Dendritic cell treated with granulocyte-macrophage colony-stimulating factor and Interleukin-4, amounts not matched to agents 40 ng/mL and 50 ng/mL, for 4 days (primary cell): ENCODE results near the gene AMIGO2.

Source experiments
- H3K27ac Mint-ChIP-seq: one replicate; pipeline ENCODE4 v1.8.0; 2022; ENCODE audit warnings: mild to moderate bottlenecking, mixed read lengths
- H3K27me3 Mint-ChIP-seq: one replicate; pipeline ENCODE4 v1.8.0; 2022; ENCODE audit warnings: mild to moderate bottlenecking, mixed read lengths
- H3K36me3 Mint-ChIP-seq: one replicate; pipeline ENCODE4 v1.8.0; 2022; ENCODE audit warnings: low read depth, mixed read lengths
- H3K4me1 Mint-ChIP-seq: one replicate; pipeline ENCODE4 v1.8.0; 2022; ENCODE audit warnings: low read depth, mixed read lengths
- H3K4me3 Mint-ChIP-seq: one replicate; pipeline ENCODE4 v1.8.0; 2022; ENCODE audit warnings: mild to moderate bottlenecking, moderate library complexity, mixed read lengths
- H3K9me3 Mint-ChIP-seq: one replicate; pipeline ENCODE4 v1.8.0; 2022; ENCODE audit warnings: mixed read lengths
- intact Hi-C: fragments of 100-400 bp; cut with micrococcal nuclease; formaldehyde crosslinking; loops from one replicate; pipeline ENCODE4 v1.15.0; 2022

The AMIGO2 gene

GRCh38 chr12:47107926-47108325 lies 28.2 kb upstream of the AMIGO2 start:
- H3K4me3 Mint-ChIP-seq = no peak overlapping the region
- H3K9me3 Mint-ChIP-seq = no peaks in the 10 kb centered on the region
- no peaks in the 10 kb centered on the region for H3K36me3 Mint-ChIP-seq
- no peaks in the 10 kb centered on the region for H3K27me3 Mint-ChIP-seq
- no peaks in the 10 kb centered on the region for H3K4me1 Mint-ChIP-seq
- intact Hi-C loops = no loop called here
- H3K27ac Mint-ChIP-seq = no peak overlapping the region

GRCh38 chr12:47107446-47107845 lies 27.7 kb upstream of the AMIGO2 start:
- no peaks in the 10 kb centered on the region for H3K27me3 Mint-ChIP-seq
- no peaks in the 10 kb centered on the region for H3K36me3 Mint-ChIP-seq
- no peaks in the 10 kb centered on the region for H3K4me1 Mint-ChIP-seq
- intact Hi-C loops = no loop called here
- H3K27ac Mint-ChIP-seq = no peak overlapping the region
- H3K4me3 Mint-ChIP-seq = no peak overlapping the region
- no peaks in the 10 kb centered on the region for H3K9me3 Mint-ChIP-seq

DNA sequence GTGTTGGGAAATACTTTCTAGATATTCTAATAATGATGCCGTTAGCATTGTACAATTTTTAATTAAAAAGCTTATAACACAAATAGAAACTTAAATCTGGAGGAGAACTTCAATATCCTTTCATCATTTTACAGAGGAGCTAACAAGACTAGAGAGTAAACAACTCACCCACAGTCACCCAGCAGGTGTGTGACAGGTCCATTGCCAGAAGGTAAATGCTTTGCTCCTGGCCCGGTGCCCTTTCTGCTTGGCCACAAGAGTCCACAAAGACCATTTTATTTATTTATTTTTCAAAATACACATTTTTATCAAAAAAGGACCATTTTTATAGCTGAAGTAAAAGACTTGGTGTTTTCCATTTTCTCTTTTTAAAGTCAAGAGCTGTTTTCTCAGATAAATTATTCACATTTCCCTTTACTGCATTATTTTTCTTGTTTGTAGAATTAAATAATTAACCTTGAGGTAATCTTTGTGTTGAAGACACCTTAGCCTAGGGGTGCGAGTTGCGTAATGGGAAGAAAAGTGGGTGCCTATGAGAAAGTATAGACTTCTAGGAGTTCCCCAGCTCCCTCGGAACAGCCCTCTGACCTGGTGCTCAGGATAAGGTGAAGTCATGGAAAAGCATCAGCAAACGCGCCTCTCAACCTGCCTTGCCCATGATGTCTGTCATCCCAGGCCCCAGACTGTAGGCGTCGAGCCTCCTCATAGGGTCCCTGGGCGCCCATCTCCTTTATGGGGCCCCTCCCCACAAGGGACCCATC lies 26.3 kb upstream of the AMIGO2 start:
- H3K36me3 Mint-ChIP-seq = no peaks in the 10 kb centered on the region
- no peak overlapping the region for H3K4me3 Mint-ChIP-seq

DNA sequence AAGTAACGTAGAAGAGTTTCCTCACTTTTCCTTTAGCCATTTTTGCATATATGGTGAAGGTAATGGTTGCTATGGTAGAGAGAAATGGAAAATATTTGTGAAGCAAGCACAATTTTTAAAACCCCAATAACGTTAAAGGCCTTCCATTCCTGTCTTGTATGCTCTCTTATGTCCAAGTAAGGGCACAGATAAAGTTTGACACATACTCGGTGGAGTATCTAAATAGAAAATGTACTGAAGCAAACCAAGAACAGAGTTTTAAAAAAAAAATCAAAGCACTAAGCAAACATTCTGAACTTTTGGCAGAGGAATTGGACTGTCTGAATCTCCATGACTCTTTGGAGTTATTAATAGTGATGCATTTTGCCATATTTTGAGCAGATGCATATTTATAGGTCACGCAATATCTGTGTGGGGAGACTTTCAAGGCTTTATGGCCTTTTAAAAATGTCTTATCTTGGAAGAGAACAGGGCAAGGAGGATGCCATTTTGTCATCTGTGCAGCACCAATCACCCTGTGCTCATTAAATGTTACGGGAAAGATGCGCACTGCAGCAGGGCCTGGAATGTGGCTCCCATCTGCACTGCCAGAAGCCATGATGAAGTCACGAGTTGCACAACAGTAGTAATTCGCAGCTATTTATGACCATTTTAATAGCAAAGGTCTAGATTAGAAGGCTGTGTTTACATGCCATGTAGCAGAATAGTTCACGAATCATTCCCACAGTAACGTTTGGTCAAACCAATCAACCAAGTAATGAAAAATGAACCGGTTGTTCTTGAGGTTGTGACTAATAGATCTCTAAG lies 23.3 kb upstream of the AMIGO2 start:
- intact Hi-C loops = no loop called here

More for the DNA sequence above, 26.3 kb upstream of the AMIGO2 start:
- Mint-ChIP-seq H3K4me1 (no peaks in the 10 kb centered on the region), H3K9me3 (no peaks in the 10 kb centered on the region), H3K27me3 (no peaks in the 10 kb centered on the region), H3K27ac (no peak overlapping the region)
- intact Hi-C loops = no loop called here

DNA sequence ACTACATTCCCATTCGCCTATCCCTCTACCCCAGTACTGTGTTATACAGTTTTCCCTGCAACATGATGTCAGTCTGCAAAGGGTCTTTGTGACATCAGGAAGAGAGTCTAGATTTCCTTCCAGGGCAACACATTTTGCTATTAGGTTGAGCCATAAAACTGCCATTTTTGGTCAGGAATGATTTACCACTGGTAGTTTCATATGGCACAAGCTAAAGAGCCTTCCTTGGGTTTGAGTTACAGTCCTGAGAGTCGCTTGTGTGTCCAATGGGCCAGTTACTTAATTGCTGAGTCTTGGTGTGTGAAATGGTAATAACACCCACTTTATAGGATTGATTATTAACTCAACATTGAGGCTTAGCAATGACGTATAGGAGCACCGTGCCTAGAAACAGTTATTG lies 22.6 kb upstream of the AMIGO2 start:
- no peaks in the 10 kb centered on the region for H3K36me3 Mint-ChIP-seq
- H3K4me1 Mint-ChIP-seq = no peaks in the 10 kb centered on the region
- H3K4me3 Mint-ChIP-seq = no peak overlapping the region
- H3K27ac Mint-ChIP-seq = no peak overlapping the region
- intact Hi-C loops = no loop called here
- no peaks in the 10 kb centered on the region for H3K9me3 Mint-ChIP-seq
- H3K27me3 Mint-ChIP-seq = no peaks in the 10 kb centered on the region

More for the DNA sequence above, 23.3 kb upstream of the AMIGO2 start:
- H3K36me3 Mint-ChIP-seq = no peaks in the 10 kb centered on the region
- no peak overlapping the region for H3K27ac Mint-ChIP-seq
- no peaks in the 10 kb centered on the region for H3K27me3 Mint-ChIP-seq
- H3K4me1 Mint-ChIP-seq = no peaks in the 10 kb centered on the region
- H3K4me3 Mint-ChIP-seq = no peak overlapping the region
- H3K9me3 Mint-ChIP-seq = no peaks in the 10 kb centered on the region

- Mint-ChIP-seq H3K9me3 (no peaks in the 10 kb centered on the region), H3K4me1 (no peaks in the 10 kb centered on the region), H3K36me3 (no peaks in the 10 kb centered on the region), H3K4me3 (no peak overlapping the region), H3K27ac (no peak overlapping the region), H3K27me3 (no peaks in the 10 kb centered on the region)
- intact Hi-C loops = no loop called here
Measured at GRCh38 chr12:47100160-47100559, 20.4 kb upstream of the AMIGO2 start.

- Mint-ChIP-seq H3K4me3 (no peak overlapping the region), H3K4me1 (no peaks in the 10 kb centered on the region), H3K27ac (no peak overlapping the region), H3K9me3 (no peaks in the 10 kb centered on the region), H3K36me3 (no peaks in the 10 kb centered on the region), H3K27me3 (no peaks in the 10 kb centered on the region)
- intact Hi-C loops = no loop called here
Measured at GRCh38 chr12:47099610-47100009, 19.9 kb upstream of the AMIGO2 start.

- intact Hi-C loops = no loop called here
- Mint-ChIP-seq H3K27me3 (peaks cover 2% of the 10 kb centered on the region), H3K27ac (no peak overlapping the region), H3K4me3 (no peak overlapping the region), H3K9me3 (no peaks in the 10 kb centered on the region), H3K4me1 (no peaks in the 10 kb centered on the region), H3K36me3 (no peaks in the 10 kb centered on the region)
Measured at GRCh38 chr12:47098099-47098498, 18.3 kb upstream of the AMIGO2 start.

GRCh38 chr12:47097276-47097896 lies 17.6 kb upstream of the AMIGO2 start:
- H3K27me3 Mint-ChIP-seq = peaks cover 3% of the 10 kb centered on the region
- H3K4me1 Mint-ChIP-seq = no peaks in the 10 kb centered on the region
- no peak overlapping the region for H3K27ac Mint-ChIP-seq
- no peaks in the 10 kb centered on the region for H3K36me3 Mint-ChIP-seq
- H3K4me3 Mint-ChIP-seq = no peak overlapping the region
- intact Hi-C loops = no loop called here
- no peaks in the 10 kb centered on the region for H3K9me3 Mint-ChIP-seq

DNA sequence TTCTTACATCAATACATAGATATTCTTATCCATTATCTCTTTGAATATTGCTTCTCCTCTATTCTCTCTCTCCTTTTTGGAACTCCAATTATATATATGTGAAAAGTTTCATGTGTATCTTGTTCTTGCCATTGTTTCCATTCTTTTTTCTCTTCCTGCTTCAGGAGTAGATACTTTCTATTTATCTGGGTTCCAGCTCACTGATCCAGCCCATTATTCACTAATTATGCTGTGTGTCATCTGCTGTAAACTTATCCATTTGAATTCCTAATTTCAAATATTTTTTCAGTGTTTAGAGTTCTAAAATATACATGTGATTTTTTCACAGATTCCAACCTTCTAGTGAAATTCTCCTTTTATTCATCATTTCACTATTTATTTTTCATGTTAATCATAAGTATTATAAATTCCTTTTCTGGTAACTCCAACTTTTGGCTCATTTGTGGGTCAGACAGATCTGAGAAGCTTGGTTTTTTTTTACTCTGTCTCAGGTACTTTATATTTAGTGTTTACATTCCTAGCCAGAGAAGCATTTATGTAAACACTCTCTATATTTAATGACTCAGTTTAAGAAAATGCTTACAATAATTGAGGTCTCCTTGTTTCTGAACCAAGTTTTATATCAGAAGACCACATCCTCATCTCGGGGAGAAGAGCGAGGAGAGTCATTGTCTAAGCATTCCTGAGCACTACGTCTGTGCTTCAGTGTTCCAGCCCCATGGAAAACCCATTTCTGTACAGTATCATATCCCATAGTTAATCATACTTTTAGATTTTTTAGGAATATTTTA lies 15.9 kb upstream of the AMIGO2 start:
- Mint-ChIP-seq H3K4me3 (no peak overlapping the region), H3K36me3 (no peaks in the 10 kb centered on the region), H3K27ac (no peak overlapping the region), H3K9me3 (no peaks in the 10 kb centered on the region), H3K4me1 (no peaks in the 10 kb centered on the region), H3K27me3 (peaks cover 3% of the 10 kb centered on the region)
- intact Hi-C loops = no loop called here

DNA sequence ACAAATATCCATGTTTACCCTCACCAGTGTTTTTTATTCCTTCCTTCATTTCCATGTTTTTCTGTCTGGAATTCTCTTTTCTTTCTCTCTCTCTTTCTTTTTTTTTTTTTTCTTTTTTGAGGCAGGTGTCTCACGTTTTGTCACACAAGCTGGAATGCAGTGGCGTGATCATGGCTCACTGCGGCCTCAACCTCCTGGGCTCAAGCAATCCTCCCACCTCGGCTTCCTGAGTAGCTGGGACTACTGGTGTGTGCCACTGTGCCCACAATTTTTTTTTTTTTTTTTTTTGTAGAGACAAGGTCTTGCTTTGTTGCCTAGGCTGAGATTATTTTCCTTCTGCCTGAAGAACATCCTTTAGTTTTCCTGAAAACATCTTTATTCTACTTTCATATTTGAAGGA lies 15.0 kb upstream of the AMIGO2 start:
- Mint-ChIP-seq H3K4me3 (no peak overlapping the region), H3K9me3 (no peaks in the 10 kb centered on the region), H3K4me1 (no peaks in the 10 kb centered on the region), H3K36me3 (no peaks in the 10 kb centered on the region), H3K27me3 (peaks cover 3% of the 10 kb centered on the region), H3K27ac (no peak overlapping the region)
- intact Hi-C loops = no loop called here

DNA sequence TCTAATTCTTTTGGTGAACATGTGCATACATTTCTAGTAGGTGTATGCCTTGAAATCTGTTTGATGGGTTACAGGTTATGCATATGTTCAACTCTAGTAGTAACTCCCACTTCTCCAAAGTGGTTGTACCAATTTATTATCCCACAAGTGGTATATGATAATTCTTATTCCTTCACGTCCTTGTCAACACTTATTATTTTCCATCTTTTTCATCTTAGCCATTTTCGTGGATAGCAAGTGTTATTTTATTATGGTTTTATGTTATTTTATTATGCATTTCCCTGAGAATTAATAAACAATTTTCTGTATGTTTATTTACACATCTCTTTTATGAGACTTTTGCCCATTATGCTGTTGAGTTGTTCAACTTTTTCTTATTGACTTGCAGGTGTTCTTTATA lies 11.2 kb upstream of the AMIGO2 start:
- Mint-ChIP-seq H3K9me3 (no peaks in the 10 kb centered on the region), H3K27me3 (peaks cover 3% of the 10 kb centered on the region), H3K36me3 (no peaks in the 10 kb centered on the region), H3K4me3 (no peak overlapping the region), H3K27ac (no peak overlapping the region), H3K4me1 (no peaks in the 10 kb centered on the region)
- intact Hi-C loops = no loop called here

GRCh38 chr12:47088021-47088944 lies 8.5 kb upstream of the AMIGO2 start:
- H3K27me3 Mint-ChIP-seq = peaks cover 3% of the 10 kb centered on the region
- intact Hi-C loops = no loop called here
- H3K9me3 Mint-ChIP-seq = no peaks in the 10 kb centered on the region
- H3K4me1 Mint-ChIP-seq = peaks cover 17% of the 10 kb centered on the region
- no peak overlapping the region for H3K27ac Mint-ChIP-seq
- no peak overlapping the region for H3K4me3 Mint-ChIP-seq
- no peaks in the 10 kb centered on the region for H3K36me3 Mint-ChIP-seq
